Measurements from ENCODE around the gene TBX1. TPM values are rescaled to one million over a fixed set of nuclear protein-coding genes. Genes with fewer than 3 reads are reported as not detected.

TBX1 gene
- total RNA-seq, 2 donors from 2014 or later = 1.6 to 1.9 TPM

DNA sequence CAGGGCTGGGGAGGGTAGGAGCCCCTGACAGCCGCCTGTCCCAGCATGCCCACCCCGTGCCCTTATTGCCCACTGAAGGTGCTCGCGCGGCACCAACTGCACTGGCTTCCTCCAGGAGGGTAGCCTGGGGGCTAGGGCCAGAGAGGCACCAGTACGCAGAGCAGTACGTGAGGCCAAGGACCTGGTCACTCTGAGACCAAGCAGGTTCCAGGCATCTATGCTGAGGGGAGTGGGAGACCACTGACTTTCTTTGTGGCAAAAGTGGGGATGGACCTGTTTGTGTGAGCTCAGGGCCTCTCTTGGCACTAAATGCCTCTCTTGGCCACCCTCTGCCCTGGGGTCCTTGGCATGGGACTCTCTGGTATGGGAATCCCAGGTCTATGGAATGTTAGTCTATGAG lies 26.4 kb upstream of the TBX1 start:
- no peak for ATAC-seq
- no peak for DNase-seq
- intact Hi-C loops (cut with DNase I, micrococcal nuclease) = loop anchor here (5.0 kb wide), 2 partner anchors 173 to 178 kb away; no protein-coding TSS in a partner anchor

DNA sequence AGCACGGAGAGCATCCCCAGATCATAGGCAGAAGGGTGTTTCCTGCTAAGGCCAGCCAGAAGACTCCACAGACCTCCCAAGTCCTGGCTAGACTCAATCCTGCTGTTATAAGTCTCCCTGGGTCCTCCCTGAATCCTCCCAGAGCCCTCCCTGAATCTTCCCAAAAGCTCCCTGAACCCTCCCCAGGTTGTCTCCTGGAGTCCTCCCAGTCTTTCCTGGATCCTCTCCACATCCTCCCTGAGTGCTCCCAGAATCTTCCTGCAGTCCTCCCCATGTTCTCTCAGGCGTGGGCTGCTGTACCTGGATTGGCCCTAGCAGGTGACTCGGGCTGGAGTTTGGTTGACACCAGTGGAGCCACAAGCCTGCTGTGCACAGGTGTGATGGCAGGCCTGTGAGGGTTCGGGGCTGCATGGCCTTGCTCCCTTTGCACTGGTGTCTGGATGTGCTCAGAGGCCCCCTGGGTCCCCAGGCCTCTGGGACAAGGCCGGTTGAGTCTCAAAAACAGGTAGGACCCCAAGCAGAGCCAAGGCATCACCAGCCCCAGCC lies 25.7 kb upstream of the TBX1 start:
- intact Hi-C loops (cut with DNase I, micrococcal nuclease) = loop anchor here (5.0 kb wide), 2 partner anchors 172 to 177 kb away; no protein-coding TSS in a partner anchor
- ATAC-seq (no peak), DNase-seq (no peak)

DNA sequence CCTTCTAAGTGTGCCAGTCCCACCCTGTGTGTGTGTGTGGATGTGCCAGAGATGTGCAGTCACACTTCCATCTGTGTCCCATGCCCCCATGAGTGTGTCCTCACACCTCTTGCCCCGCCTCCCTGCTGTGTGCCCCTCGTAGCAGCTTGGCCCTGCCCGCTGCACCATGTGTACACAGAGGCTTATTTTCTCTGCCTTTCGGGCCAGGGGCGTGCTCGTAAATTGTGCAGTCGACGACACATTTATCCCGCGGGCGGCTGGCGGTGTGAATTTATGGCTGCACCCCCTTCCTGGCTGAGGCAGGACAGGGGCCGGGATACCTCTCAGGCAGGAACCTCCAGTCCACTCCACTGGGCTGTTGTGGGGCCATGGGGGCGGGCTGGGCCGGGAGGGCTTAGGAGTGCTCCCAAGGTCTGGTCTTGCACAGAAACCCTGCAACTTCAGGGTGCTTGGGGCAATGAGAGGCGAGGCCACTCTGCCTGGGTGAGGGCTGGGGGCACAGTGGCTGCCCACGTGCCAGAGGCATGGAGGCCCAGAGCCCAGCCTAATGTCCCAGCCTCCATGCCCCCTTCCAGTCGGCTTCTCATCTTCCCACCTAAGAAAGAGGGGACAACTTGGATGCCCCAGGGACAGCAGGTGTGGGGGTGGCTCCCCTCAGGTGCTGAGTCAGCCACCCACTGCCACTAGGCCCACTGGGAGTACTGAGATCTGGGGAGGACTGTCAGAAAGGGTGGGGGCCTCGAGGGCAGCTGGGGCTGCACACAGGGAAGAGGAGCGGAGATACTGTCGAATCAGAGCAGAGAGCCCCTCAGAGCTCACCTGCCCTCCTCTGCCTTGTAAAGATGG lies 24.7 kb upstream of the TBX1 start:
- intact Hi-C loops (cut with DNase I, micrococcal nuclease) = no loop called here
- DNase-seq (no peak), ATAC-seq (no peak)

DNA sequence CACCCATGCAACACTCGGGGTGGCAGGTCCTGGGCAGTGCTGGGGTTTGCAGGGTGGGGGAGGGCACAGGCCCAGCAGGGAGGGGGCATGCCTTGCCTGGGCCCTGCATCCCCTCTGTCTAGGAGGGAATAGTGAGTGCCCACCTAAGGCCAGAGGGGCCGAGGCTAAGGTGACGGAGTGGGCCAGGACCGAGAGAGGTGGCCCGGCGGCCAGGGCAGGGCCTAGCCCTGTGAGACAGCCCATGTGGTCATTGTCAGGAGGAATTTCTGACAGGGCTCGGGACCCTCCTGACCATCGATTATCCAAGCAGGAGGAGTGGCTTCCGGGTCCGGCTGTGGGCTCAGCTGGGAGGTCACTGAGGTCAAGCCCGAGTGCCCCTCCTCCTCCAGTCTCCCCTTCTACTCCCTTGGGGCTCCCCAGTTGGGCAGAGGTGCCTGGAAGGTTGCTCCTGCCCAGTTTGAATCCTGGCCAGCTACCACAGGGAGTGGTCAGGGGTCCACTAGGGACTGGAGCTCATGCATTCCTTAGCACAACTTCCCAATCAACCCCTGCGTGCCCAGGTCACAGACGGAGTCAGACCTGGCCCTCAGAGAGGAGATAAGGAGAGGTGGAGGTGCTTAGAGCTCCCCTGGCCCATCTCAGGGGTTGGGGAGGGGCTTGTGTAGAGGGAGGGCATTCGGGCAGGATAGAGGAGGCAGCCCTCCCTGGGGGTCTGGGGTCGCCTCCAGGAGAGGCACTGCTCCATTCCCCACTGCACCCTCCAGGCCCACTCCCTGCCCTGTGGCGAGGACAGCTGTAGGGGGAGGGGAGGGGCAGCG lies 22.5 kb upstream of the TBX1 start:
- intact Hi-C loops (cut with DNase I, micrococcal nuclease) = no loop called here
- DNase-seq (no peak), ATAC-seq (no peak)

GRCh38 chr22:19738664-19739447 lies 21.7 kb upstream of the TBX1 start:
- ATAC-seq (no peak), DNase-seq (no peak)
- intact Hi-C loops (cut with DNase I, micrococcal nuclease) = no loop called here

DNA sequence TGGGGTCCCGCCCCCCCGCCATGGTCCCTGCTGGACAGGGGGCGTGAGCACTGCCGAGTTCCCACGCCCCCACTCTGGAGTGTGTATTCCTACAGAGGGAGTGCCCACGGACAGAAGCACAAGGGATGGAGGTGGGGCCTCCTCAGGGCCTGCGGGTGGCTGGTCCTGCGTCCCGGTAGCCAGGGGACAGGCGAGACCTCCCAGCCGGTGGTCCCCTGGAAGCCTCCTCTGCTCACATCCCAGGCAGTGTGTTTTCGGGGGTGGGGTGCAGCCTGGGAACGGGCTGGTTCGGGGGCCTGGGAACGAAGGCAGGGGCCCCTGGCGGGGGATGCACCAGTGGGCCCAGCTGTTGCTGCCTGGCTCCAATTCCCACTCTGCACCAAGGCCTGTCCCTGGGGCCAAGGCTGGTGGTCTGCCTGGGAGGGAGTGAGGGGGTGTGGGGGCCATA lies 21.1 kb upstream of the TBX1 start:
- intact Hi-C loops (cut with DNase I, micrococcal nuclease) = no loop called here
- ATAC-seq (no peak), DNase-seq (no peak)

GRCh38 chr22:19739911-19740449 lies 20.6 kb upstream of the TBX1 start:
- intact Hi-C loops (cut with DNase I, micrococcal nuclease) = no loop called here
- DNase-seq (no peak), ATAC-seq (no peak)

DNA sequence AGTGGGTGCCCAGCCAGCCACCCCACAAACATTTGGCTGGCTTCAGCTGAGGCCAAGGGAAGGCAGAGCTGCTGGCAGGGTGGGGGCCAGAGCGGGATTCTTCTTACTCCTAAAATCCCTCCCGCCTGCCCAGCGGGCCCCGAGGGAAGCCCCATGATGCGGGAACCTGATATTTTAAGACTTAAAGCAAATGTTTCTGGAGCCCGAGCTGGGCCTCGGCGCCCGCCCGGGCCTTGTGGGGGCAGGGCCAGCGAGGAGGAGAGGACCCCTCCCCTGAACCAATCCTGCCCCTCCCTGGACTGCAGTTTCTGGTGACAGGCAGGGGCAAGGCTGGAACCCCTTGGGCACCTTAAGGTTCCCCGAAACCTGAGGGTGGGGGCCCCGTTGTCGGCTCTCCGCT lies 20.0 kb upstream of the TBX1 start:
- no peak for DNase-seq
- intact Hi-C loops (cut with DNase I, micrococcal nuclease) = no loop called here
- ATAC-seq = no peak

DNA sequence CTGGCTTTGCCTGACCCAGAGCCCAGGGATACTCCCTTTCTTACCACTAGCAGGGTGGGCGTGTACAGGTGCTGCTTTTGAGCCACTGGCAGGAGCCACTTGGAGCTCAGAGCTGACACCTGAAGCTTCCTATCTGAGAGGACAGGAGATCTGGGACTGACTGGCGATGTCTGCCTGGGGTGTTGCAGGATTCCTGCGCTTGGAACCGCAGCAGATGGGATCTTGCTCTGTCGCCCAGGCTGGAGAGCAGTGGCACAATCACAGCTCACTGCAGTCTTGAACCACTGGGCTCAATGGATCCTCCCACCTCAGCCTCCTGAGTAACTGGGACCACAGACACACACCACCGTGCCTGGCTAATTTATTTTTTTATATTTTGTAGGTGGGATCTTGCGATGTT lies 19.5 kb upstream of the TBX1 start:
- intact Hi-C loops (cut with DNase I, micrococcal nuclease) = no loop called here
- no peak for ATAC-seq

GRCh38 chr22:19742160-19743066 lies 18.2 kb upstream of the TBX1 start:
- intact Hi-C loops (cut with DNase I, micrococcal nuclease) = no loop called here
- ATAC-seq = no peak

More for the DNA sequence above, 19.5 kb upstream of the TBX1 start:
- no peak for DNase-seq

GRCh38 chr22:19743081-19743480 lies 17.5 kb upstream of the TBX1 start:
- ATAC-seq (no peak), DNase-seq (no peak)
- intact Hi-C loops (cut with DNase I, micrococcal nuclease) = no loop called here

More at GRCh38 chr22:19742160-19743066, 18.2 kb upstream of the TBX1 start:
- no peak for DNase-seq

GRCh38 chr22:19743651-19744050 lies 16.9 kb upstream of the TBX1 start:
- ATAC-seq (no peak), DNase-seq (no peak)
- intact Hi-C loops (cut with DNase I, micrococcal nuclease) = no loop called here

DNA sequence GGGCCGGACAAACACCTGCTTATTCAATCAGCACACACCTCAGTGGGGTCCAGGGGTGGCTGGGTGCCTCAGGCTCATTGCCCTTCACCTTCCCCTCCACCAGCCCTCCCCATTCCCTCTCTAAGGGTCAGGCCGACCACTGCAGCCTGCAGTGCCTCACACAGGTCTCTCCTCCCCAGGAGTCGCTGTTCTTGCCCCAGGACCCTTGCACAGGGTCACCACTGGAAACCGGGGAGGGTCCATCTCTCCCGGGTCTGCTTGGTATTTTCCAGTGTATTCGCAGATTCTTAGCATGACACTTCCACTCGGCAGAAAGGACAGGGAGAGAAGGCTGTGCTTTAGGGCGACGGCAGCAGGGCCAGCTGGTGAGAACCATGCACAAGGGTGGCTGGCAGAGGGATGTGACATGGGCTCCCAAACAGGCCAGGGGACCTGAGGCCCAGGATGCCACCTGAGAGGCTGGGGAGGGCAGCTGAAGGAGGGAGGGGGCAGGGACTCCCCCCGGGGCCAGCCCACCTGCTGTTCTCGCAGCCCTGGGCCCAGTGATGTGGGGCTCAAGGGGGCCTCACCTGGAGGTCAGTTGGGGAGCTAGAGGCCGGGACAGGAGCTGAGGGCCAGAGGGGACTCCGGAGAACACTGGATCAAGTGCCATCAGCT lies 16.1 kb upstream of the TBX1 start:
- ATAC-seq (no peak), DNase-seq (no peak)
- intact Hi-C loops (cut with DNase I, micrococcal nuclease) = no loop called here

DNA sequence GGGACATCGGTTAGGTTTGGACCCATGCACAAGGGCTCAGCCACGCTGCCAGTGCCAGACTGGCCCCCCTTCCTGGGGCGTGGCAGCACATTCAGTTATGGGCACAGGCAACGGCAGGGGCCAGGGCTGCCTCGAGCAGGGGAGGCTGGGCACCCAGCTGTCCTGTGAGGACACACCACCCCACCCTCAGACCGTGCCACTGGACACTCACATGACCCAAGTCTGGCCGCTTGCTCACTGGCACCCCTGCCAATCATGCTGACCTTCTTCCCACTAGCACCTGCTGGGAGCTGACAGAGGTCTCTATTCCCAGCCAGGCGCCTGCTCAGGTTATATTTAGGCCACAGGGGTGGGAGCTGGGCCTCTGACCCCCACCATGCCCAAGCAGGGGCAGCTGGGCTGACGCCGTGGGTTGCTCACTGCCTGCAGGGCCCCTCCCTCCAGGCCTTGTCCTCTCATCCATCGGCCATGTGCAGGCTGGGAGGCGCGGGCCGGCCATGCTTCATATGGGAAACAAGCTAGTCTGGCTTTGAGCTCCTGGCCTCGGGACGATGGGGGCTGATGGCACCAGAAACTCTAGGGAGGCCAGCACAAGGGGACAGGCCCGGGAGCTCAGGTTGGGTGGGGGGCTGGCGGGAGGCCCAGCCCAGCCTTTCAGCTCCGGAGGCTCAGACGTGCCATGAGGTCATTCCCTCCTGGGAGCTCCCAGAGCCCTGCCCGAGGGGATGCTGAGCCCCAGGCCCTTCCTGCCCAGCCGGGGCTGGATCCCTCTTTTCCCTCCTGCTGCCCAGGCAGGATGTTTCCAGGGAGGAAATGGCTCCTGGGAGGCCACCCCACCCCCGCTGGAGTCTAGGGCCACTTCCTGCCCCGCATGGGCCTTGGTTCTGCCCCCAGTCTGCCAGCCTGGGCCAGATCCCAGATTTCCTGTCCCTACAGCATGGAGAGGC lies 15.2 kb upstream of the TBX1 start:
- ATAC-seq (no peak), DNase-seq (no peak)
- intact Hi-C loops (cut with DNase I, micrococcal nuclease) = no loop called here

DNA sequence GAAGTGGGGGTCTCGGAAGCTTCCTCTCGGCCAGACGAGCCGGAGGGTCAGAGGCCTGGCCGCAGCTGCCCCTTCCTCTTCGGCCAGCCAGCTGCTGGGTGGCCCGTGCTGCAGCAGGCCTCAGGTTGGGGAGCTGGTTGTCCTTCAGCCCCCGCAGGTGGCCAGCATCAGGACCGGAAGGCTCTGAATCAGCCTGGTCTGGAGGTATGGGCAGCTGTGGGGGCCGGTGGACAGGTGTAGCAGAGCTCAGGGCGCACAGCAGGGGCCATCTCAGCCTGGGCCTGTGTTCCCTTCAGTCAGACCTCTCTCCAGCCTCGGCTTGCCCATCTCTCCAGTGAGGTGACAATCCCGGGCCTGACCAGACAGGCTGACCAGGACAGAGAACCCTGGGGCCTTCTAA lies 13.9 kb upstream of the TBX1 start:
- DNase-seq = no peak
- intact Hi-C loops (cut with DNase I, micrococcal nuclease) = no loop called here
- no peak for ATAC-seq

GRCh38 chr22:19747551-19747950 lies 13.0 kb upstream of the TBX1 start:
- intact Hi-C loops (cut with DNase I, micrococcal nuclease) = no loop called here
- ATAC-seq = no peak
- DNase-seq = no peak
